Measurements from ENCODE around the gene ZNF101. TPM values are rescaled to one million over a fixed set of nuclear protein-coding genes. Genes with fewer than 3 reads are reported as not detected.

The ZNF101 gene
- total and polyA plus RNA-seq, 4 donors: 7.4 to 12.4 (median 10.4) TPM

GRCh38 chr19:19645233-19645870 lies 23.3 kb upstream of the ZNF101 start:
- ATAC-seq (ENCODE audit: insufficient read depth, low FRiP score): no peak
- no peak for DNase-seq
- H3K4me3 ChIP-seq: no peak overlapping the region
- H3K27me3 ChIP-seq (ENCODE audit: control insufficient read depth in 3 of 3, insufficient read depth in 3 of 3, low read length in 2 of 3): no peaks in the 10 kb centered on the region
- H3K27ac ChIP-seq (ENCODE audit: low read depth in 1 of 2, low read length in 1 of 2): no peak overlapping the region
- no peak overlapping the region for H3K9ac ChIP-seq (ENCODE audit: insufficient read depth in 1 of 2, low read length in 2 of 2)
- peaks cover 9 to 42% (median 21%) of the 10 kb centered on the region in 4 donors for H3K36me3 ChIP-seq (ENCODE audit: control insufficient read depth in 4 of 4, insufficient read depth in 4 of 4, low read length in 4 of 4)
- 94 to 96% methylated on average over 17 of the region's 17 CpGs for WGBS, 2 donors
- TF ChIP-seq, protein P1, sequence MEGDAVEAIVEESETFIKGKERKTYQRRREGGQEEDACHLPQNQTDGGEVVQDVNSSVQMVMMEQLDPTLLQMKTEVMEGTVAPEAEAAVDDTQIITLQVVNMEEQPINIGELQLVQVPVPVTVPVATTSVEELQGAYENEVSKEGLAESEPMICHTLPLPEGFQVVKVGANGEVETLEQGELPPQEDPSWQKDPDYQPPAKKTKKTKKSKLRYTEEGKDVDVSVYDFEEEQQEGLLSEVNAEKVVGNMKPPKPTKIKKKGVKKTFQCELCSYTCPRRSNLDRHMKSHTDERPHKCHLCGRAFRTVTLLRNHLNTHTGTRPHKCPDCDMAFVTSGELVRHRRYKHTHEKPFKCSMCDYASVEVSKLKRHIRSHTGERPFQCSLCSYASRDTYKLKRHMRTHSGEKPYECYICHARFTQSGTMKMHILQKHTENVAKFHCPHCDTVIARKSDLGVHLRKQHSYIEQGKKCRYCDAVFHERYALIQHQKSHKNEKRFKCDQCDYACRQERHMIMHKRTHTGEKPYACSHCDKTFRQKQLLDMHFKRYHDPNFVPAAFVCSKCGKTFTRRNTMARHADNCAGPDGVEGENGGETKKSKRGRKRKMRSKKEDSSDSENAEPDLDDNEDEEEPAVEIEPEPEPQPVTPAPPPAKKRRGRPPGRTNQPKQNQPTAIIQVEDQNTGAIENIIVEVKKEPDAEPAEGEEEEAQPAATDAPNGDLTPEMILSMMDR (IDR thresholded peaks at IDR 0.05; ENCODE audit: control extremely low read depth, extremely low read depth): no peak
- H3K9me3 ChIP-seq (ENCODE audit: control insufficient read depth in 4 of 4, insufficient read depth in 3 of 4, low read length in 3 of 4): no peaks in the 10 kb centered on the region
- peaks cover 0 to 13% (median 0%) of the 10 kb centered on the region in 5 donors for H3K4me1 ChIP-seq (ENCODE audit: control insufficient read depth in 5 of 5, insufficient read depth in 5 of 5, low read length in 5 of 5)

GRCh38 chr19:19647037-19647835 lies 21.4 kb upstream of the ZNF101 start:
- WGBS, 2 donors: 94 to 96% methylated on average over 29 of the region's 29 CpGs
- Histone ChIP-seq H3K4me3 (no peak overlapping the region), H3K27ac (ENCODE audit: low read depth in 1 of 2, low read length in 1 of 2) (no peak overlapping the region), H3K9me3 (ENCODE audit: control insufficient read depth in 4 of 4, insufficient read depth in 3 of 4, low read length in 3 of 4) (no peaks in the 10 kb centered on the region), H3K4me1 (ENCODE audit: control insufficient read depth in 5 of 5, insufficient read depth in 5 of 5, low read length in 5 of 5) (peaks cover 0 to 13% (median 0%) of the 10 kb centered on the region in 5 donors), H3K27me3 (ENCODE audit: control insufficient read depth in 3 of 3, insufficient read depth in 3 of 3, low read length in 2 of 3) (no peaks in the 10 kb centered on the region), H3K36me3 (ENCODE audit: control insufficient read depth in 4 of 4, insufficient read depth in 4 of 4, low read length in 4 of 4) (peaks cover 23 to 58% (median 29%) of the 10 kb centered on the region in 4 donors), H3K9ac (ENCODE audit: insufficient read depth in 1 of 2, low read length in 2 of 2) (no peak overlapping the region)
- DNase-seq (no peak), ATAC-seq (ENCODE audit: insufficient read depth, low FRiP score) (no peak)
- TF ChIP-seq, protein P1 (IDR thresholded peaks at IDR 0.05; ENCODE audit: control extremely low read depth, extremely low read depth): no peak

DNA sequence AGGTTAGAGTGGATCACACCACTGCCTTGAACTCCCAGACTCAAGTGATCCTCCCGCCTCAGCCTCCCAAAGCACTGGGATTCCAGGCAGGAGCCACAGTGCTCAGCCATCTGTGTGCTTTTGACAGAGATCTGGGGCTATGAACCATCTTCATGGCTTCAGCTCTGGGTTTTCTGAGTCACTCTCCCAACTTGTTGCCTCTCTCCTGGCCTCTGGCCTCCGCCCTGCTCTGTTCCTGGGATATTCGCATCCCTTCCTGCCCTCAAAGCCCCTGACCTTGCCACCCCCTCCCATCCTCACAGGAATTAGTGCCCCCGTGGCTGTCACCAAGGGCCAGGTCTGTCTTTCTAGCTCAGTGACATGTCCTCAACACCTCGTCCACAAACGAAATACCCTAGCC lies 19.5 kb upstream of the ZNF101 start:
- Histone ChIP-seq H3K9ac (ENCODE audit: insufficient read depth in 1 of 2, low read length in 2 of 2) (no peak overlapping the region), H3K9me3 (ENCODE audit: control insufficient read depth in 4 of 4, insufficient read depth in 3 of 4, low read length in 3 of 4) (no peaks in the 10 kb centered on the region), H3K4me1 (ENCODE audit: control insufficient read depth in 5 of 5, insufficient read depth in 5 of 5, low read length in 5 of 5) (peaks cover 0 to under 1% (median 0%) of the 10 kb centered on the region in 5 donors), H3K4me3 (no peak overlapping the region), H3K27me3 (ENCODE audit: control insufficient read depth in 3 of 3, insufficient read depth in 3 of 3, low read length in 2 of 3) (no peaks in the 10 kb centered on the region), H3K27ac (ENCODE audit: low read depth in 1 of 2, low read length in 1 of 2) (no peak overlapping the region), H3K36me3 (ENCODE audit: control insufficient read depth in 4 of 4, insufficient read depth in 4 of 4, low read length in 4 of 4) (peaks cover 32 to 77% (median 39%) of the 10 kb centered on the region in 4 donors)
- WGBS, 2 donors: 90 to 96% methylated on average over 6 of the region's 6 CpGs
- DNase-seq (no peak), ATAC-seq (ENCODE audit: insufficient read depth, low FRiP score) (no peak)
- TF ChIP-seq, protein P1 (IDR thresholded peaks at IDR 0.05; ENCODE audit: control extremely low read depth, extremely low read depth): no peak
